Panc1 (cell line): ENCODE data around the gene RAB3IL1. TPM values are rescaled to one million over a fixed set of nuclear protein-coding genes. Genes with fewer than 3 reads are reported as not detected.

Source experiments
- ATAC-seq: fragments of 200-7000 bp; cut with Tn5 transposase; 2 replicates; pipeline ENCODE4 v1.9.1; 2020; ENCODE audit warnings: mild to moderate bottlenecking, moderate library complexity
- BruUV-seq: library from RNA; stranded (reverse); fragments of 400-500 nt; replicated peaks from 2 replicates; lab custom pipeline; 2021; lab: Mats Ljungman, UMichigan
- CTCF ChIA-PET: fragments of 300-600 bp; sonication (Branson Sonifier 250); formaldehyde crosslinking; loops from one replicate; lab custom pipeline; 2022; ENCODE audit warnings: antibody characterized with exemption; lab: Charles Lee
- POLR2A ChIA-PET: fragments of 300-600 bp; sonication (Branson Sonifier 250); formaldehyde crosslinking; loops from one replicate; lab custom pipeline; 2022; ENCODE audit warnings: antibody characterized with exemption; lab: Charles Lee
- DNase-seq: peaks from one replicate; pipeline ENCODE4 v3.0.0-alpha.2; 2010; ENCODE audit warnings: low read depth, low spot score
- H3K27ac ChIP-seq: 2 replicates; pipeline ENCODE4 v1.5.1; 2011; ENCODE audit warnings: mild to moderate bottlenecking, low read length, inconsistent platforms
- H3K27me3 ChIP-seq: fragments of 200-500 bp; sonication (Bioruptor generic); 2 replicates; pipeline ENCODE4 v1.6.0; 2014; ENCODE audit warnings: low read length, inconsistent platforms; ENCODE audit not compliant: control insufficient read depth, insufficient read depth
- H3K36me3 ChIP-seq: fragments of 200-500 bp; sonication (Bioruptor generic); 2 replicates; pipeline ENCODE4 v1.5.1; 2014; ENCODE audit warnings: inconsistent platforms, mild to moderate bottlenecking, low read length, moderate library complexity; ENCODE audit not compliant: control insufficient read depth, insufficient read depth
- H3K4me1 ChIP-seq: 2 replicates; pipeline ENCODE4 v1.5.1; 2011; ENCODE audit warnings: inconsistent platforms, mild to moderate bottlenecking, low read length, moderate library complexity; ENCODE audit not compliant: control insufficient read depth, insufficient read depth
- H3K4me3 ChIP-seq, 2 experiments: 2 replicates each; pipeline ENCODE4 v1.5.1; 2011 to 2012; ENCODE audit warnings: low read depth in 2 of 2, low read length in 2 of 2, mild to moderate bottlenecking in 2 of 2, inconsistent platforms in 1 of 2, moderate library complexity in 1 of 2
- H3K9me3 ChIP-seq: fragments of 200-500 bp; sonication (Bioruptor generic); 2 replicates; pipeline ENCODE4 v1.5.1; 2014; ENCODE audit warnings: low read depth, mild to moderate bottlenecking, inconsistent platforms, low read length, moderate library complexity; ENCODE audit not compliant: control insufficient read depth, insufficient read depth
- CTCF ChIP-seq: fragments of 450-650 bp; IDR thresholded peaks from 2 replicates; pipeline ENCODE4 v1.5.1; 2017; ENCODE audit warnings: mild to moderate bottlenecking
- POLR2AphosphoS5 ChIP-seq: IDR thresholded peaks from 2 replicates; pipeline ENCODE4 v1.6.1; 2012; ENCODE audit warnings: mild to moderate bottlenecking, low read depth, low read length, moderate library complexity
- REST ChIP-seq, 2 experiments: IDR thresholded peaks; 2 replicates each; pipeline ENCODE4 v1.6.1; 2011 to 2012; ENCODE audit warnings: low read depth in 2 of 2, control low read depth in 1 of 2, low read length in 1 of 2, mild to moderate bottlenecking in 1 of 2, moderate library complexity in 1 of 2; ENCODE audit not compliant: insufficient read depth in 1 of 2
- SIN3A ChIP-seq: IDR thresholded peaks from 2 replicates; pipeline ENCODE4 v1.6.1; 2012; ENCODE audit warnings: low read depth, mild to moderate bottlenecking, low read length, moderate library complexity, borderline replicate concordance; ENCODE audit not compliant: insufficient read depth
- TCF7L2 ChIP-seq: IDR thresholded peaks from 2 replicates; pipeline ENCODE4 v1.6.1; 2011; ENCODE audit warnings: mild to moderate bottlenecking, low read depth, low read length, inconsistent platforms
- in situ Hi-C: cut with HindIII; loops from 2 replicates; pipeline ENCODE4 v1.10.0; 2016; ENCODE audit warnings: low sequenced_read_pairs, low pct_unique_long_range_greater_than_20kb
- intact Hi-C: fragments of 100-400 bp; cut with micrococcal nuclease; formaldehyde crosslinking; loops from one replicate; pipeline ENCODE4 v1.10.0; 2022; ENCODE audit not compliant: unreplicated experiment
- total RNA-seq: library from RNA; stranded (reverse); gene quantifications from one replicate; pipeline ENCODE4 v1.2.1, GENCODE V29; 2021; ENCODE audit not compliant: unreplicated experiment

RAB3IL1 gene
- total RNA-seq, 1 experiment from 2014 or later: 8.9 TPM

- DNase-seq (no peak), ATAC-seq (no peak)
- Histone ChIP-seq H3K9me3 (no peaks in the 10 kb centered on the region), H3K4me3 (no peak overlapping the region), H3K27me3 (no peaks in the 10 kb centered on the region), H3K36me3 (no peaks in the 10 kb centered on the region), H3K4me1 (no peaks in the 10 kb centered on the region; the same call in 1 of the 2 replicates), H3K27ac (no peak overlapping the region)
- no TSS peak for BruUV-seq
- intact Hi-C loops: no loop called here
- no peak for TF ChIP-seq TCF7L2
- TF ChIP-seq CTCF: no peak
- no peak for TF ChIP-seq POLR2AphosphoS5
- TF ChIP-seq REST (IDR thresholded peaks at IDR 0.05; ENCODE audit: insufficient read depth in 1 of 2, low read depth in 2 of 2, low read length in 1 of 2): no peak
- no peak for TF ChIP-seq SIN3A
- POLR2A ChIA-PET: no interaction called here
- CTCF ChIA-PET: no interaction called here
- in situ Hi-C loops: no loop called here
Measured at GRCh38 chr11:61955422-61956135, 38.2 kb upstream of the RAB3IL1 start.

GRCh38 chr11:61954851-61955421, 37.6 kb upstream of the RAB3IL1 start:
- intact Hi-C loops (no loop called here), in situ Hi-C loops (no loop called here)
- no peaks in the 10 kb centered on the region for H3K9me3 ChIP-seq
- DNase-seq (no peak), ATAC-seq (peak; percentile 39)
- H3K4me3 ChIP-seq: no peak overlapping the region
- H3K27ac ChIP-seq: no peak overlapping the region
- BruUV-seq: no TSS peak
- ChIA-PET POLR2A (no interaction called here), CTCF (interaction anchor here (0.7 kb wide), 1 partner anchor 32 kb away, joined by 4 read pairs; no protein-coding TSS in a partner anchor)
- H3K36me3 ChIP-seq: no peaks in the 10 kb centered on the region
- no peaks in the 10 kb centered on the region for H3K27me3 ChIP-seq
- TF ChIP-seq SIN3A: no peak
- no peak for TF ChIP-seq POLR2AphosphoS5
- TF ChIP-seq REST (IDR thresholded peaks at IDR 0.05; ENCODE audit: insufficient read depth in 1 of 2, low read depth in 2 of 2, low read length in 1 of 2): no peak
- no peak for TF ChIP-seq TCF7L2
- TF ChIP-seq CTCF: no peak
- no peaks in the 10 kb centered on the region; the same call in 1 of the 2 replicates for H3K4me1 ChIP-seq
